ENCODE data around the gene BLM.

DNA sequence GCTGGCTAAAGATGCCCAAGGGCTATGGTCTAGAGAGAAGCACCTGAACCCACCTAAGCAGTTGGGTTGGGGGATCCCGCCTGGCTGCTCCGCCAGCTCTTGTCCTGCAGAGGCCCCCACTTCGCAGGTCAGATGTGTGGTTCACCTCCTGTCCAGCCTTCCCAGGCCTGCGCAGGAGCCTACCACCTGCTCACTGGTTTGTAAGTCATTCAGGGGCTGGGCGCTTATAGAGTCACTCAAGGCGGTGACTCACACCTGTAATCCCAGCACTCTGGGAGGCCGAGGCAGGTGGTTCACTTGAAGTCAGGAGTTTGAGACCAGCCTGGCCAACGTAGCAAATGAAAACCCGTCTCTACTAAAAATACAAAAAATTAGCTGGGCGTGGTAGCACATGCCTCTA, 147.4 kb downstream of the BLM start:
- TF ChIP-seq POLR2A (IDR thresholded peaks at IDR 0.05; ENCODE audit: extremely low read depth, insufficient read length), result no peak
- TF ChIP-seq, protein P1, sequence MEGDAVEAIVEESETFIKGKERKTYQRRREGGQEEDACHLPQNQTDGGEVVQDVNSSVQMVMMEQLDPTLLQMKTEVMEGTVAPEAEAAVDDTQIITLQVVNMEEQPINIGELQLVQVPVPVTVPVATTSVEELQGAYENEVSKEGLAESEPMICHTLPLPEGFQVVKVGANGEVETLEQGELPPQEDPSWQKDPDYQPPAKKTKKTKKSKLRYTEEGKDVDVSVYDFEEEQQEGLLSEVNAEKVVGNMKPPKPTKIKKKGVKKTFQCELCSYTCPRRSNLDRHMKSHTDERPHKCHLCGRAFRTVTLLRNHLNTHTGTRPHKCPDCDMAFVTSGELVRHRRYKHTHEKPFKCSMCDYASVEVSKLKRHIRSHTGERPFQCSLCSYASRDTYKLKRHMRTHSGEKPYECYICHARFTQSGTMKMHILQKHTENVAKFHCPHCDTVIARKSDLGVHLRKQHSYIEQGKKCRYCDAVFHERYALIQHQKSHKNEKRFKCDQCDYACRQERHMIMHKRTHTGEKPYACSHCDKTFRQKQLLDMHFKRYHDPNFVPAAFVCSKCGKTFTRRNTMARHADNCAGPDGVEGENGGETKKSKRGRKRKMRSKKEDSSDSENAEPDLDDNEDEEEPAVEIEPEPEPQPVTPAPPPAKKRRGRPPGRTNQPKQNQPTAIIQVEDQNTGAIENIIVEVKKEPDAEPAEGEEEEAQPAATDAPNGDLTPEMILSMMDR (IDR thresholded peaks at IDR 0.05; ENCODE audit: low read depth, low read length), result no peak

All from NB4 (cell line).